RPMI8226 (cell line): ENCODE measurements around the gene TNFRSF25.

Source experiments
- DNase-seq: peaks from one replicate; pipeline ENCODE4 v3.0.0-alpha.2; 2015

The TNFRSF25 gene

GRCh38 chr1:6486433-6487011, 20.5 kb upstream of the TNFRSF25 start:
- DNase-seq, result peak; percentile 94

- DNase-seq, result no peak
Observed at GRCh38 chr1:6485168-6486101, 19.5 kb upstream of the TNFRSF25 start.

GRCh38 chr1:6484826-6485167, 18.8 kb upstream of the TNFRSF25 start:
- DNase-seq, result no peak

GRCh38 chr1:6483761-6484117, 17.8 kb upstream of the TNFRSF25 start:
- no peak for DNase-seq

GRCh38 chr1:6483017-6483760, 17.2 kb upstream of the TNFRSF25 start:
- DNase-seq, result peak; percentile 61

GRCh38 chr1:6481820-6482219, 15.8 kb upstream of the TNFRSF25 start:
- DNase-seq, result no peak

GRCh38 chr1:6477039-6477820, 11.3 kb upstream of the TNFRSF25 start:
- DNase-seq, result no peak

- DNase-seq, result no peak
Observed at GRCh38 chr1:6476483-6476882, 10.5 kb upstream of the TNFRSF25 start.

- peak; percentile 81 for DNase-seq
Observed at GRCh38 chr1:6475381-6476133, 9.6 kb upstream of the TNFRSF25 start.

- DNase-seq, result no peak
Observed at GRCh38 chr1:6474815-6475282, 8.9 kb upstream of the TNFRSF25 start.

GRCh38 chr1:6473974-6474814, 8.2 kb upstream of the TNFRSF25 start:
- no peak for DNase-seq

- DNase-seq, result no peak
Observed at GRCh38 chr1:6473156-6473555, 7.2 kb upstream of the TNFRSF25 start.

- no peak for DNase-seq
Observed at GRCh38 chr1:6472391-6472790, 6.4 kb upstream of the TNFRSF25 start.

- DNase-seq, result peak; percentile 94
Observed at GRCh38 chr1:6471970-6472368, 6.0 kb upstream of the TNFRSF25 start.

GRCh38 chr1:6471086-6471969, 5.4 kb upstream of the TNFRSF25 start:
- no peak for DNase-seq

- no peak for DNase-seq
Observed at GRCh38 chr1:6470132-6471085, 4.4 kb upstream of the TNFRSF25 start.

- no peak for DNase-seq
Observed at GRCh38 chr1:6468729-6469461, 2.9 kb upstream of the TNFRSF25 start.
